ENCODE measurements around the gene KRT13. TPM values are rescaled to one million over a fixed set of nuclear protein-coding genes. Genes with fewer than 3 reads are reported as not detected.

KRT13 gene
- total and polyA plus RNA-seq, 9 of the 15 experiments (the other 6 are each of a cell fraction or from before 2014, with no cell fraction given) = 0.11 to 1.1 (median 0.24) TPM; not detected in 3

GRCh38 chr17:41530062-41531048 lies 24.9 kb upstream of the KRT13 start (continued):
- TF ChIP-seq ZNF592 (IDR thresholded peaks at IDR 0.05) (peak; percentile 31; the same call in 1 of the 2 replicates), RCOR1 (IDR thresholded peaks at IDR 0.05; ENCODE audit: borderline replicate concordance in 1 of 2, low read depth in 2 of 2, low read length in 2 of 2) (peak; percentile 6 to 92; a peak in 2 of 4 replicates), MYNN (IDR thresholded peaks at IDR 0.05) (peak; percentile 84), MYNN (CRISPR knock-in tag; IDR thresholded peaks at IDR 0.05) (no peak), MAFG (tag; conservative IDR thresholded peaks at IDR 0.05) (peak; percentile 34), ZNF316 (IDR thresholded peaks at IDR 0.05) (0 out of 2 replicates have a peak, but pooled peaks have one; percentile 5), MEIS2 (IDR thresholded peaks at IDR 0.05; ENCODE audit: partially characterized antibody) (peak; percentile 32), RAD21 (CRISPR knock-in tag; conservative IDR thresholded peaks at IDR 0.05 in 1 of 2, IDR thresholded peaks at IDR 0.05 in 1 of 2) (0 out of 4 replicates have a peak, but pooled peaks of 1 of the 2 experiments have one; percentile 5), CBFB (CRISPR knock-in tag; IDR thresholded peaks at IDR 0.05) (no peak), NCOA6 (IDR thresholded peaks at IDR 0.05) (0 out of 2 replicates have a peak, but pooled peaks have one; percentile 61), THRAP3 (IDR thresholded peaks at IDR 0.05; ENCODE audit: borderline replicate concordance) (no peak), ZBTB33 (CRISPR knock-in tag; IDR thresholded peaks at IDR 0.05) (no peak), ZNF76 (CRISPR knock-in tag; IDR thresholded peaks at IDR 0.05; ENCODE audit: borderline replicate concordance) (0 out of 2 replicates have a peak, but pooled peaks have one; percentile 63), DLX4 (CRISPR knock-in tag; IDR thresholded peaks at IDR 0.05) (no peak), ZBTB2 (IDR thresholded peaks at IDR 0.05) (peak; percentile 54), SMAD1 (IDR thresholded peaks at IDR 0.05; ENCODE audit: low read depth, low read length, partially characterized antibody) (peak; percentile 76), TRIM28 (IDR thresholded peaks at IDR 0.05) (no peak; the same call in 1 of the 2 replicates), NR4A1 (CRISPR knock-in tag; IDR thresholded peaks at IDR 0.05) (no peak), NR4A1 (tag; IDR thresholded peaks at IDR 0.05) (no peak; the same call in none of the 2 replicates), ZNF583 (CRISPR knock-in tag; IDR thresholded peaks at IDR 0.05) (peak; percentile 11; the same call in 1 of the 2 replicates)
